T-cell (primary cell): ENCODE data around the gene PCNX3. TPM values are rescaled to one million over a fixed set of nuclear protein-coding genes. Genes with fewer than 3 reads are reported as not detected.

Source experiments
- ATAC-seq, 4 experiments: fragments of 200-7000 bp in 3 of 4; fragments of 150-1000 bp in 1 of 4; cut with Tn5 transposase; replicated peaks in 1 of 4; 1 replicate in 3 of 4; 2 replicates in 1 of 4; pipeline ENCODE4 v1.10.0; 2021; ENCODE audit warnings: moderate library complexity in 3 of 4, mild to moderate bottlenecking in 2 of 4, moderate number of reproducible peaks in 1 of 4
- CTCF ChIA-PET, 2 donors: fragments of 300-600 bp; sonication (Branson Sonifier 250); formaldehyde crosslinking; loops; one replicate each; lab custom pipeline; 2022; ENCODE audit warnings: antibody characterized with exemption in 2 of 2; lab: Charles Lee
- POLR2A ChIA-PET, 2 donors: fragments of 300-600 bp; sonication (Branson Sonifier 250); formaldehyde crosslinking; loops; one replicate each; lab custom pipeline; 2022; ENCODE audit warnings: antibody characterized with exemption in 2 of 2; lab: Charles Lee
- DNase-seq, 35 experiments: peaks; one replicate each; pipeline versions ENCODE4 v3.0.0 to v3.0.0-alpha.2; 2013 to 2023
- H3K27ac ChIP-seq: one replicate; pipeline ENCODE4 v1.5.1; 2013; ENCODE audit warnings: low read length
- H3K27me3 ChIP-seq, 2 experiments: replicated peaks in 1 of 2; 1 replicate in 1 of 2; 2 replicates in 1 of 2; pipeline versions ENCODE4 v1.6.1 to v1.7.0; 2013; ENCODE audit warnings: low read length in 1 of 2, mixed read lengths in 1 of 2; ENCODE audit not compliant: control insufficient read depth in 2 of 2, insufficient read depth in 2 of 2; ENCODE audit errors: extremely low read depth in 1 of 2
- H3K36me3 ChIP-seq, 2 donors: 1 replicate in 1 of 2; 2 replicates in 1 of 2; pipeline versions ENCODE4 v1.6.1 to v1.7.0; 2013; ENCODE audit warnings: low read length in 1 of 2; ENCODE audit not compliant: control insufficient read depth in 2 of 2, insufficient read depth in 1 of 2; ENCODE audit errors: extremely low read depth in 1 of 2
- H3K4me1 ChIP-seq, 2 experiments: 1 replicate in 1 of 2; 2 replicates in 1 of 2; pipeline versions ENCODE4 v1.6.1 to v1.7.0; 2013; ENCODE audit warnings: low read length in 2 of 2, mixed read lengths in 1 of 2; ENCODE audit not compliant: insufficient read depth in 2 of 2, control insufficient read depth in 1 of 2; ENCODE audit errors: extremely low read depth in 1 of 2
- H3K4me3 ChIP-seq, 2 donors: 1 replicate in 1 of 2; 2 replicates in 1 of 2; pipeline versions ENCODE4 v1.5.1 to v1.7.0; 2013; ENCODE audit warnings: mild to moderate bottlenecking in 2 of 2, low read length in 1 of 2, moderate library complexity in 1 of 2; ENCODE audit not compliant: control insufficient read depth in 1 of 2; ENCODE audit errors: extremely low read depth in 1 of 2
- H3K9me3 ChIP-seq: 2 replicates; pipeline ENCODE4 v1.7.0; 2013
- H3K27ac Mint-ChIP-seq, 2 donors: one replicate each; pipeline ENCODE4 v1.8.0; 2020 to 2021; ENCODE audit warnings: mild to moderate bottlenecking in 2 of 2, mixed read lengths in 2 of 2
- H3K27me3 Mint-ChIP-seq, 2 donors: one replicate each; pipeline ENCODE4 v1.8.0; 2021 to 2022; ENCODE audit warnings: mixed read lengths in 2 of 2
- H3K36me3 Mint-ChIP-seq: one replicate; pipeline ENCODE4 v1.8.0; 2021; ENCODE audit warnings: mixed read lengths
- H3K4me1 Mint-ChIP-seq, 3 donors: one replicate each; pipeline ENCODE4 v1.8.0; 2020 to 2022; ENCODE audit warnings: mixed read lengths in 3 of 3, mild to moderate bottlenecking in 1 of 3
- H3K4me3 Mint-ChIP-seq, 3 donors: one replicate each; pipeline ENCODE4 v1.8.0; 2020 to 2022; ENCODE audit warnings: mild to moderate bottlenecking in 3 of 3, mixed read lengths in 3 of 3, moderate library complexity in 3 of 3
- H3K9me3 Mint-ChIP-seq, 3 donors: one replicate each; pipeline ENCODE4 v1.8.0; 2020 to 2022; ENCODE audit warnings: mixed read lengths in 3 of 3
- WGBS: methylation state at CpG from one replicate; pipeline ENCODE4 v1.1.5; 2013; ENCODE audit warnings: missing lambda C conversion rate; ENCODE audit not compliant: insufficient coverage; 5-methylcytosine and 5-hydroxymethylcytosine counted together
- total RNA-seq, 35 experiments: library from RNA in 6 of 35; stranded (reverse) in 6 of 35; fragments of 120-200 nt in 1 of 35; gene quantifications; one replicate each; pipeline versions ENCODE4 v1.2.1 to v1.2.4 and lab custom pipeline; 2013 to 2026

The PCNX3 gene
- total RNA-seq, 5 donors from 2014 or later (not counting 1 experiment from before 2014, with no cell fraction given), result 54.2 to 74.7 (median 66.8) TPM

GRCh38 chr11:65620666-65621065, 5.1 kb downstream of the PCNX3 start:
- ATAC-seq (no peak), DNase-seq (no peak)
- Histone ChIP-seq H3K4me3 (no peak overlapping the region), H3K27ac (no peak overlapping the region), H3K4me1 (peaks cover 11 to 49% of the 10 kb centered on the region in 2 experiments), H3K9me3 (no peaks in the 10 kb centered on the region), H3K36me3 (peaks cover 25 to 84% of the 10 kb centered on the region in 2 donors), H3K27me3 (no peaks in the 10 kb centered on the region)
- no peak overlapping the region for H3K27ac Mint-ChIP-seq
- CTCF ChIA-PET, result no interaction called here
- no peaks in the 10 kb centered on the region for H3K27me3 Mint-ChIP-seq
- no peaks in the 10 kb centered on the region for H3K9me3 Mint-ChIP-seq
- WGBS, result 96% methylated on average over 16 of the region's 19 CpGs
- POLR2A ChIA-PET, result no interaction called here
- H3K4me3 Mint-ChIP-seq, result no peak overlapping the region
- peaks cover 12% of the 10 kb centered on the region for H3K36me3 Mint-ChIP-seq
- peaks cover 19 to 32% (median 28%) of the 10 kb centered on the region in 3 donors for H3K4me1 Mint-ChIP-seq

GRCh38 chr11:65621460-65621859, 5.9 kb downstream of the PCNX3 start:
- H3K36me3 ChIP-seq, result peaks cover 28 to 91% of the 10 kb centered on the region in 2 donors
- H3K27me3 ChIP-seq, result no peaks in the 10 kb centered on the region
- H3K4me1 Mint-ChIP-seq, result peaks cover 24 to 35% (median 32%) of the 10 kb centered on the region in 3 donors
- no peaks in the 10 kb centered on the region for H3K9me3 Mint-ChIP-seq
- no peak overlapping the region for H3K4me3 ChIP-seq
- 100% methylated on average over 8 of the region's 14 CpGs for WGBS
- H3K9me3 ChIP-seq, result no peaks in the 10 kb centered on the region
- no peak overlapping the region for H3K27ac Mint-ChIP-seq
- ATAC-seq, result no peak
- H3K27ac ChIP-seq, result no peak overlapping the region
- peaks cover 7 to 53% of the 10 kb centered on the region in 2 experiments for H3K4me1 ChIP-seq
- ChIA-PET CTCF (no interaction called here), POLR2A (interaction anchor here in 1 of 2 donors (0.6 kb wide), 1 partner anchor 204 kb away, joined by 8 read pairs; no protein-coding TSS in a partner anchor)
- H3K36me3 Mint-ChIP-seq, result peaks cover 17% of the 10 kb centered on the region
- DNase-seq, result no peak
- no peak overlapping the region for H3K4me3 Mint-ChIP-seq
- no peaks in the 10 kb centered on the region for H3K27me3 Mint-ChIP-seq

- CTCF ChIA-PET, result no interaction called here
- no peak overlapping the region for H3K27ac Mint-ChIP-seq
- no peak for DNase-seq
- POLR2A ChIA-PET, result interaction anchor here in 1 of 2 donors (0.7 kb wide), 2 partner anchors 45 to 111 kb away, joined by 3 to 4 read pairs; no protein-coding TSS in a partner anchor
- peaks cover 18 to 29% (median 27%) of the 10 kb centered on the region in 3 donors for H3K4me1 Mint-ChIP-seq
- Histone ChIP-seq H3K4me1 (peaks cover 2 to 50% of the 10 kb centered on the region in 2 experiments), H3K9me3 (no peaks in the 10 kb centered on the region), H3K36me3 (peaks cover 33 to 95% of the 10 kb centered on the region in 2 donors), H3K27ac (no peak overlapping the region), H3K27me3 (no peaks in the 10 kb centered on the region), H3K4me3 (no peak overlapping the region)
- no peaks in the 10 kb centered on the region for H3K9me3 Mint-ChIP-seq
- H3K27me3 Mint-ChIP-seq, result no peaks in the 10 kb centered on the region
- H3K4me3 Mint-ChIP-seq, result no peak overlapping the region
- WGBS, result 96% methylated on average over 15 of the region's 16 CpGs
- peaks cover 17% of the 10 kb centered on the region for H3K36me3 Mint-ChIP-seq
- ATAC-seq, result no peak
Observed at GRCh38 chr11:65622011-65622410, 6.4 kb downstream of the PCNX3 start.

- H3K9me3 Mint-ChIP-seq, result no peaks in the 10 kb centered on the region
- Histone ChIP-seq H3K27ac (no peak overlapping the region), H3K9me3 (no peaks in the 10 kb centered on the region), H3K4me1 (peaks cover 0 to 38% of the 10 kb centered on the region in 2 experiments), H3K27me3 (no peaks in the 10 kb centered on the region), H3K4me3 (no peak overlapping the region), H3K36me3 (peaks cover 34 to 95% of the 10 kb centered on the region in 2 donors)
- DNase-seq (no peak), ATAC-seq (no peak)
- WGBS, result 98% methylated on average over 14 of the region's 14 CpGs
- no peaks in the 10 kb centered on the region for H3K27me3 Mint-ChIP-seq
- H3K4me3 Mint-ChIP-seq, result no peak overlapping the region
- no peak overlapping the region for H3K27ac Mint-ChIP-seq
- ChIA-PET POLR2A (interaction anchor here in 1 of 2 donors (0.6 kb wide), 1 partner anchor 26 kb away, joined by 3 read pairs; no protein-coding TSS in a partner anchor), CTCF (interaction anchor here in 1 of 2 donors (0.8 kb wide), 1 partner anchor 157 kb away, joined by 3 read pairs; the partner anchor contains the start of gene AP5B1)
- H3K4me1 Mint-ChIP-seq, result peaks cover 11 to 22% (median 20%) of the 10 kb centered on the region in 3 donors
- peaks cover 20% of the 10 kb centered on the region for H3K36me3 Mint-ChIP-seq
Observed at GRCh38 chr11:65623177-65623576, 7.6 kb downstream of the PCNX3 start.

- Mint-ChIP-seq H3K27ac (no peak overlapping the region), H3K9me3 (no peaks in the 10 kb centered on the region), H3K4me1 (peaks cover 11 to 20% (median 16%) of the 10 kb centered on the region in 3 donors), H3K4me3 (no peak overlapping the region), H3K36me3 (peaks cover 20% of the 10 kb centered on the region), H3K27me3 (no peaks in the 10 kb centered on the region)
- ChIA-PET CTCF (no interaction called here), POLR2A (no interaction called here)
- WGBS, result 96% methylated on average over 14 of the region's 25 CpGs
- DNase-seq (no peak), ATAC-seq (no peak)
- Histone ChIP-seq H3K36me3 (peaks cover 34 to 95% of the 10 kb centered on the region in 2 donors), H3K9me3 (no peaks in the 10 kb centered on the region), H3K27me3 (no peaks in the 10 kb centered on the region), H3K4me1 (peaks cover 0 to 31% of the 10 kb centered on the region in 2 experiments), H3K4me3 (no peak overlapping the region), H3K27ac (no peak overlapping the region)
Observed at GRCh38 chr11:65623852-65624616, 8.5 kb downstream of the PCNX3 start.

GRCh38 chr11:65624931-65625627, 9.5 kb downstream of the PCNX3 start:
- H3K4me3 Mint-ChIP-seq, result no peak overlapping the region
- WGBS, result 76% methylated on average over 5 of the region's 30 CpGs

More at GRCh38 chr11:65624931-65625627, 9.5 kb downstream of the PCNX3 start:
- Histone ChIP-seq H3K36me3 (peaks cover 36 to 95% of the 10 kb centered on the region in 2 donors), H3K4me3 (no peak overlapping the region), H3K9me3 (no peaks in the 10 kb centered on the region), H3K27ac (no peak overlapping the region), H3K4me1 (peaks cover 0 to 22% of the 10 kb centered on the region in 2 experiments), H3K27me3 (no peaks in the 10 kb centered on the region)
- Mint-ChIP-seq H3K9me3 (no peaks in the 10 kb centered on the region), H3K27me3 (no peaks in the 10 kb centered on the region), H3K36me3 (peaks cover 20% of the 10 kb centered on the region), H3K27ac (no peak overlapping the region), H3K4me1 (peaks cover 7 to 15% (median 10%) of the 10 kb centered on the region in 3 donors)
- no peak for ATAC-seq
- no peak for DNase-seq
- CTCF ChIA-PET, result interaction anchor here (0.5 to 0.6 kb wide), 3 partner anchors 261 to 1942 kb away, joined by 3 to 4 read pairs (median 3); no protein-coding TSS in a partner anchor
- POLR2A ChIA-PET, result interaction anchor here in 1 of 2 donors (0.7 kb wide), 1 partner anchor 180 kb away, joined by 3 read pairs; no protein-coding TSS in a partner anchor
